SU-DHL-6 (cell line): ENCODE measurements around the gene SIRPA.

ENCODE experiments used
- CTCF ChIP-seq: fragments of 200-600 bp; sonication (generic); IDR thresholded peaks from one replicate; pipeline ENCODE4 v1.5.1; 2017; ENCODE audit warnings: antibody characterized with exemption, mild to moderate bottlenecking, low read length, moderate library complexity; ENCODE audit not compliant: insufficient read depth, poor library complexity, severe bottlenecking
- EZH2phosphoT487 ChIP-seq: fragments of 200-600 bp; sonication (generic), shearing (Covaris generic); conservative IDR thresholded peaks from 2 replicates; pipeline ENCODE4 v1.6.1; 2018; ENCODE audit warnings: mild to moderate bottlenecking, antibody characterized with exemption, low read length, moderate library complexity, mixed read lengths

DNA sequence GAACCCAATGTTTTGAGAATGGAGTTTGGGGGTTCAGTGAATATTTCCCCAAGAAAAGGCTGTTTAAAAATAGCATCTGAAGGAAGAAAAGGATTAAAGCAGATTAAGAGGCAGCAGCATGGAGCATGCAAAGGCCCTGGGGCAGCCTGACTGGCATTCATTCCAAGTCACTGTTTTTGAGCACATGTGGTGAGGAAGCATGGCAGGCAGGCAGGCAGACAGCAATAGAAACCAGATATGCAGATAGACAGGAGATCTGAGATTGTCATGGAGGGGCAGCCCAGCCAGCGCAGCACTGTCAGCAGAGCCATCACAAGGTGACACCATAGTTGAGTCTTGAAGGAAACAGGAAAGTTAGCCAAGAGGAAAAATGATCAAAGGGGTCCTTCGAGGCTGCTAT is 37.8 kb downstream of the SIRPA start:
- TF ChIP-seq CTCF: no peak
- no peak for TF ChIP-seq EZH2phosphoT487
